ENCODE measurements around the gene PLCD3.

PLCD3 gene, protein sequence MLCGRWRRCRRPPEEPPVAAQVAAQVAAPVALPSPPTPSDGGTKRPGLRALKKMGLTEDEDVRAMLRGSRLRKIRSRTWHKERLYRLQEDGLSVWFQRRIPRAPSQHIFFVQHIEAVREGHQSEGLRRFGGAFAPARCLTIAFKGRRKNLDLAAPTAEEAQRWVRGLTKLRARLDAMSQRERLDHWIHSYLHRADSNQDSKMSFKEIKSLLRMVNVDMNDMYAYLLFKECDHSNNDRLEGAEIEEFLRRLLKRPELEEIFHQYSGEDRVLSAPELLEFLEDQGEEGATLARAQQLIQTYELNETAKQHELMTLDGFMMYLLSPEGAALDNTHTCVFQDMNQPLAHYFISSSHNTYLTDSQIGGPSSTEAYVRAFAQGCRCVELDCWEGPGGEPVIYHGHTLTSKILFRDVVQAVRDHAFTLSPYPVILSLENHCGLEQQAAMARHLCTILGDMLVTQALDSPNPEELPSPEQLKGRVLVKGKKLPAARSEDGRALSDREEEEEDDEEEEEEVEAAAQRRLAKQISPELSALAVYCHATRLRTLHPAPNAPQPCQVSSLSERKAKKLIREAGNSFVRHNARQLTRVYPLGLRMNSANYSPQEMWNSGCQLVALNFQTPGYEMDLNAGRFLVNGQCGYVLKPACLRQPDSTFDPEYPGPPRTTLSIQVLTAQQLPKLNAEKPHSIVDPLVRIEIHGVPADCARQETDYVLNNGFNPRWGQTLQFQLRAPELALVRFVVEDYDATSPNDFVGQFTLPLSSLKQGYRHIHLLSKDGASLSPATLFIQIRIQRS

DNA sequence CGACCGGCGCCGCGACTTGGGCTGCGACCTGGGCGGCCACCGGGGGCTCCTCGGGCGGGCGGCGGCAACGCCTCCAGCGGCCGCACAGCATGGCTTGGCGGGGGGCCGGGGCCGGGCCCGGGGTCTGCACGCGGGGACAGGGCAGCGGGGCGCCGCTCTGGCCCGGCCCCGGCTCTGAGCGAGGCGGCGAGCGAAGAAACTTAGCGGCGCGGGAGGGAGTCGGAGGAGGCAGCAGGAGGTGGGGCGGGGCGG lies at the start of gene PLCD3:
Gene PLCD3, minus strand, starts transcription at position 196 of the 252 bp plus-strand sequence. Its CDS starts 105 bp downstream, at position 91.
- peak within 1 kb of the TSS; percentile 72; the same call in 1 of the 2 replicates for H2AFZ ChIP-seq (ENCODE audit: low read depth, low read length)
- no peaks in the 10 kb centered on the region for H3K36me3 ChIP-seq (replicated peaks; ENCODE audit: low read depth, low read length)
- H3K4me3 ChIP-seq (ENCODE audit: low read length): peak within 1 kb of the TSS; percentile 96
- peak within 1 kb of the TSS; percentile 67 for H3K27ac ChIP-seq (ENCODE audit: low read length)
- H3K4me2 ChIP-seq (ENCODE audit: low read length): peak within 1 kb of the TSS; percentile 99
- H3K4me1 ChIP-seq (ENCODE audit: low read length): peaks cover 10% of the 10 kb centered on the region
- no peaks in the 10 kb centered on the region for H3K79me2 ChIP-seq (ENCODE audit: low read length)
- peak within 1 kb of the TSS; percentile 76 for H3K9ac ChIP-seq (ENCODE audit: low read length)
- no peaks in the 10 kb centered on the region; the same call in 1 of the 2 replicates for H3K27me3 ChIP-seq (ENCODE audit: low read depth, low read length)
- H4K20me1 ChIP-seq (ENCODE audit: insufficient read depth, low read length): no peaks in the 10 kb centered on the region
- H3K9me3 ChIP-seq (ENCODE audit: insufficient read depth, low read length): no peaks in the 10 kb centered on the region
- no peak for TF ChIP-seq EZH2phosphoT487 (IDR thresholded peaks at IDR 0.05; ENCODE audit: low read depth)
- TF ChIP-seq, protein P1, sequence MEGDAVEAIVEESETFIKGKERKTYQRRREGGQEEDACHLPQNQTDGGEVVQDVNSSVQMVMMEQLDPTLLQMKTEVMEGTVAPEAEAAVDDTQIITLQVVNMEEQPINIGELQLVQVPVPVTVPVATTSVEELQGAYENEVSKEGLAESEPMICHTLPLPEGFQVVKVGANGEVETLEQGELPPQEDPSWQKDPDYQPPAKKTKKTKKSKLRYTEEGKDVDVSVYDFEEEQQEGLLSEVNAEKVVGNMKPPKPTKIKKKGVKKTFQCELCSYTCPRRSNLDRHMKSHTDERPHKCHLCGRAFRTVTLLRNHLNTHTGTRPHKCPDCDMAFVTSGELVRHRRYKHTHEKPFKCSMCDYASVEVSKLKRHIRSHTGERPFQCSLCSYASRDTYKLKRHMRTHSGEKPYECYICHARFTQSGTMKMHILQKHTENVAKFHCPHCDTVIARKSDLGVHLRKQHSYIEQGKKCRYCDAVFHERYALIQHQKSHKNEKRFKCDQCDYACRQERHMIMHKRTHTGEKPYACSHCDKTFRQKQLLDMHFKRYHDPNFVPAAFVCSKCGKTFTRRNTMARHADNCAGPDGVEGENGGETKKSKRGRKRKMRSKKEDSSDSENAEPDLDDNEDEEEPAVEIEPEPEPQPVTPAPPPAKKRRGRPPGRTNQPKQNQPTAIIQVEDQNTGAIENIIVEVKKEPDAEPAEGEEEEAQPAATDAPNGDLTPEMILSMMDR (IDR thresholded peaks at IDR 0.05; ENCODE audit: low read depth, low read length): no peak

DNA sequence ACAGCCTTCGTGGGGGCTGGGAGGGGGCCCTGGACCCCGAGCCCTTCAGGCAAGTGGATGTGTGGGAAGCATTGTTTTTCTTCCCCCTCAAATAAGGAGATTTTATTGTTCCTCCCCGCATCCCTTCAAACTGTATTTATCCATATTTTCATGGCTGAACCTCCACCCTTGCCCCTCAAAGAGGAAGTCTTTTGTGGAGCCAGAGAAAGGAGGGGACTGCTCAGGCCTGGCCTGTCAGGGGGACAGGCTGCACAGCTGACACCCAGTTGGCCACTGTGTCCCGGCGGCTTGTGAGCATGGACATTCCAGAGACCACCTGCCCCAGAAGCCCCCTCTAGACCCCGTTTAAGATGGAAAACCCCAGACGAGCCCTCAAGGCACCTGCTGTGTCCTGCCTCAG lies 45.2 kb upstream of the PLCD3 start:
- no peak overlapping the region for H2AFZ ChIP-seq (ENCODE audit: low read depth, low read length)
- H3K4me2 ChIP-seq (ENCODE audit: low read length): no peak overlapping the region
- TF ChIP-seq EZH2phosphoT487 (IDR thresholded peaks at IDR 0.05; ENCODE audit: low read depth): no peak
- TF ChIP-seq, protein P1 (IDR thresholded peaks at IDR 0.05; ENCODE audit: low read depth, low read length): no peak

GRCh38 chr17:45175759-45176115 lies 43.4 kb upstream of the PLCD3 start:
- no peak overlapping the region for H3K4me3 ChIP-seq (ENCODE audit: low read length)
- 0 out of 2 replicates have a peak overlapping the region, but pooled peaks have one; percentile 3 for H2AFZ ChIP-seq (ENCODE audit: low read depth, low read length)
- no peaks in the 10 kb centered on the region for H3K27me3 ChIP-seq (ENCODE audit: low read depth, low read length)
- no peak overlapping the region for H3K4me2 ChIP-seq (ENCODE audit: low read length)
- no peak for TF ChIP-seq EZH2phosphoT487 (IDR thresholded peaks at IDR 0.05; ENCODE audit: low read depth)
- TF ChIP-seq, protein P1 (IDR thresholded peaks at IDR 0.05; ENCODE audit: low read depth, low read length): no peak
- H4K20me1 ChIP-seq (ENCODE audit: insufficient read depth, low read length): no peaks in the 10 kb centered on the region
- no peak overlapping the region for H3K27ac ChIP-seq (ENCODE audit: low read length)
- H3K4me1 ChIP-seq (ENCODE audit: low read length): peaks cover 12% of the 10 kb centered on the region
- no peaks in the 10 kb centered on the region for H3K36me3 ChIP-seq (replicated peaks; ENCODE audit: low read depth, low read length)
- no peak overlapping the region for H3K9ac ChIP-seq (ENCODE audit: low read length)
- no peaks in the 10 kb centered on the region for H3K79me2 ChIP-seq (ENCODE audit: low read length)
- H3K9me3 ChIP-seq (ENCODE audit: insufficient read depth, low read length): no peaks in the 10 kb centered on the region

More for the DNA sequence above, 45.2 kb upstream of the PLCD3 start:
- H3K27ac ChIP-seq (ENCODE audit: low read length): no peak overlapping the region
- no peaks in the 10 kb centered on the region for H3K9me3 ChIP-seq (ENCODE audit: insufficient read depth, low read length)
- no peaks in the 10 kb centered on the region for H3K36me3 ChIP-seq (replicated peaks; ENCODE audit: low read depth, low read length)
- H4K20me1 ChIP-seq (ENCODE audit: insufficient read depth, low read length): no peaks in the 10 kb centered on the region
- H3K4me3 ChIP-seq (ENCODE audit: low read length): no peak overlapping the region
- peaks cover 7% of the 10 kb centered on the region for H3K4me1 ChIP-seq (ENCODE audit: low read length)
- no peak overlapping the region for H3K9ac ChIP-seq (ENCODE audit: low read length)
- H3K79me2 ChIP-seq (ENCODE audit: low read length): no peaks in the 10 kb centered on the region
- no peaks in the 10 kb centered on the region for H3K27me3 ChIP-seq (ENCODE audit: low read depth, low read length)

Measured in OCI-LY3 (cell line).